CD4-positive, alpha-beta T cell treated with Interleukin-17A for 4 hours (primary cell): ENCODE data around the gene PPP1CA.

Experiments
- DNase-seq: peaks from one replicate; pipeline ENCODE4 v3.0.0-alpha.2; 2020; ENCODE audit warnings: mixed read lengths

PPP1CA gene

GRCh38 chr11:67434395-67434881, 32.8 kb upstream of the PPP1CA start:
- DNase-seq = peak; percentile 35

DNA sequence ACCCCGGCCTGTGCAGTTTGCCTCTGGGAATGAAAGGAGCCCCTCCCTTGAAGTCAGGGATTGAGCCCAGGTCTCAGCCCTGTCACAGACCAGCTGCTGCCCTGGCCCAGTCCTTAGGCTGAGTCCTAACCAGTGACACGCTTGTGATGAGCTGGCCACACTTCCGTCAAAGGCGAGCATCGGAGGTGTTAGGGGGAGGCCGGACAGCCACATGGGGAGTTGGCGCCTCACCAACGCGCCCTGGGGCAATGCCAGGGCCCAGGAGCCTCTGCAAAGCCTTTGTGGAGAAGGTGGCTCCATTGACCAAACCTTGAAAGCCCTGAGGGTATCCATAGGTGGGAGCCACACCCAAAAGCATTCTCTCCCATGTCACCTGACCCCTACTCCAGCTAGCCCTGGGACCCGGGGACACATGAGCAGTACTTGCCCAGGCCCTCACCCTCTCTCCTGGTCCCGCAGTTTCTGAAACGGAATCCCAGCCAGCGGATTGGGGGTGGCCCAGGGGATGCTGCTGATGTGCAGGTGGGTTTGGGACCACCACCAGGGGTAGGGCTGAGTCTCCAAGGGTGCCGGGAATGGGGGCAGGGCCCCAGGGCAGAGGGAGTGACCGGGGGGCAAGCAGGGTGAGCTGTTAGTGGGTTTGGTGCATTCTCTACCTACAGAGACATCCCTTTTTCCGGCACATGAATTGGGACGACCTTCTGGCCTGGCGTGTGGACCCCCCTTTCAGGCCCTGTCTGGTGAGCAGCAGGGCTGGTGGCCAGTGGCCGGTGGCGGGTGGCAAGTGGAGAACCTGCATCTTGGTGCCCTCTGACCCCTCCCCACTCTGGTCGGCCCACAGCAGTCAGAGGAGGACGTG, 32.1 kb upstream of the PPP1CA start:
- DNase-seq = peak; percentile 29

DNA sequence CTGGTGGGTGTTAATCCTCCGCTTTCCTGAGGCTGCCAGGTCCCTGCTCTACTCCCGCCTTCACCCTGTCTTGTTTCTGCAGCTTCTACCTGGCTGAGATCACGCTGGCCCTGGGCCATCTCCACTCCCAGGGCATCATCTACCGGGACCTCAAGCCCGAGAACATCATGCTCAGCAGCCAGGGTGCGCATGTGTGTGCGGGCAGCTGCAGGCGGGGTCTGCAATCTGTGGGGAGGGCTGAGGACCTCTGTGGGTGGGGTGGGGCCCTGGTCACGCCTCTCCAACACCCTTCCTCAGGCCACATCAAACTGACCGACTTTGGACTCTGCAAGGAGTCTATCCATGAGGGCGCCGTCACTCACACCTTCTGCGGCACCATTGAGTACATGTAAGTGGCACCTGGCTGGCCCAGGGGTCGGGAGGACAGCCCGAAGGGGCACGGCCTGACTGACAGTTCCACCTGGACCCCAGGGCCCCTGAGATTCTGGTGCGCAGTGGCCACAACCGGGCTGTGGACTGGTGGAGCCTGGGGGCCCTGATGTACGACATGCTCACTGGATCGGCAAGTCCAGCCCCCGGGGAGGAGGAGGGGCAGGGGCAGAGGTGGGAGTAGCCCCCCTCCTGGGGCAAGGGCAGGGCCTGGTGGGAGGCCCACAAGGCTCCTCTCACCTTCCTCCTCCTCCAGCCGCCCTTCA, 31.1 kb upstream of the PPP1CA start:
- DNase-seq = no peak

DNA sequence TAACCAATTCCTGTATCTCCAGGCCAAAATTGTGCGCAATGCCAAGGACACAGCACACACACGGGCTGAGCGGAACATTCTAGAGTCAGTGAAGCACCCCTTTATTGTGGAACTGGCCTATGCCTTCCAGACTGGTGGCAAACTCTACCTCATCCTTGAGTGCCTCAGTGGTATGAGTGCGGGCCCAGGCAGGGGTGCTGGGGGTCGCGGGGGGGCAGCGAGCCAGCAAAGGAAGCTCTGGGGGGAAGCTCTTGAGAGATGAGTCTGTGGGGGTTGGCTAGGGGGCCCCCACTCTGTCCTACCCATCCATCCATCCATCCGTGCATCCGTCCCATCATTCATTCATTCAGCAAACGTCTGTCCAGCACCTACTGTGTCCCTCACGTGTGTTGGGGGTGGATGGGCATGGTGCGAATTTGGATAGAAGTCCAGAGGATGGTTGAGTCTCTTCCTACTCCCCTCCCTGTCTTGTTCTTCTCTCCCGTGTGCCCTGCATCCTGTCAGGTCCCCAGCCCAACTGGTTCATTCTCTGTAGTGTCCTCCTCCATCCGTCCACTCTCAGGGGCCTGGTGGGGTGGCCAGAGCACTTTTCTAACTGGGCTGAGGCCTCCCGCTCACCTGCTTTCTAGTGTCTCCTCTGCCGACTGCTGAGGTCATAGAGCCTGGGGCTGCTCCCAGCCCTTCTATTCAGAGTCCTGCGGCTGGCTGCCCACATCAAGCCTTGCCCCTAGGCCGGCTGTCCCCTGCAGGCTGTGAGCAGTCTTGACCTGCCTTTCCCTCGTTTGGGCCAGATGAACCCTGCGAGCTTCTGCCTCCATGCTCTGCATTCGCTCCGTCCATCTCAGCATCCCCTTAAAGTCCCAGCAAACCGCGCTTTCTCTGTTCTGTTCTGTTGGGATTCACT, 29.9 kb upstream of the PPP1CA start:
- no peak for DNase-seq

GRCh38 chr11:67429722-67430121, 28.1 kb upstream of the PPP1CA start:
- no peak for DNase-seq

DNA sequence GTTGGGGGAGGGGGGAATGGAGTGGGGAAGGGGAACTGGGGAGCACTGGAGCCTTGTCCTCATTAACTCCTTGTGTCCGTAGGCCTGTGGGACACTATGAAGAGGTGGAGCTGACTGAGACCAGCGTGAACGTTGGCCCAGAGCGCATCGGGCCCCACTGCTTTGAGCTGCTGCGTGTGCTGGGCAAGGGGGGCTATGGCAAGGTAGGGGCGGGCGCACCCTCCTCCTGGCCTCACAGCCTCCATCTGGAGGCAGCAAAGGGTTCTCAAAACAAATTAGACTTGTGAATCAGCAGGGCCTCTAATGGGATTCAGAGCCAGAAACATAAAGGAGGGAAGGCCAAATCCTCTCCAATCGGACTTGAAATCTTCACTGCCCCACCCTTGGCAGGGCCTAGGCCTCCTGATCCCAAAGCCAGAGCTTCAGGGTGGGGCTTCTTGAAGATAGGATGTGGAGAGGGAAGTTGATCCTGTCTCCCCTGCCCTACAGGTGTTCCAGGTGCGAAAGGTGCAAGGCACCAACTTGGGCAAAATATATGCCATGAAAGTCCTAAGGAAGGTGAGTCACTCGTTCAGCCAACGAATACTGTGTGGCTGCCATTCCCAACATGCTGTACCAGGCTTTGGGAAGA, 27.5 kb upstream of the PPP1CA start:
- no peak for DNase-seq

DNA sequence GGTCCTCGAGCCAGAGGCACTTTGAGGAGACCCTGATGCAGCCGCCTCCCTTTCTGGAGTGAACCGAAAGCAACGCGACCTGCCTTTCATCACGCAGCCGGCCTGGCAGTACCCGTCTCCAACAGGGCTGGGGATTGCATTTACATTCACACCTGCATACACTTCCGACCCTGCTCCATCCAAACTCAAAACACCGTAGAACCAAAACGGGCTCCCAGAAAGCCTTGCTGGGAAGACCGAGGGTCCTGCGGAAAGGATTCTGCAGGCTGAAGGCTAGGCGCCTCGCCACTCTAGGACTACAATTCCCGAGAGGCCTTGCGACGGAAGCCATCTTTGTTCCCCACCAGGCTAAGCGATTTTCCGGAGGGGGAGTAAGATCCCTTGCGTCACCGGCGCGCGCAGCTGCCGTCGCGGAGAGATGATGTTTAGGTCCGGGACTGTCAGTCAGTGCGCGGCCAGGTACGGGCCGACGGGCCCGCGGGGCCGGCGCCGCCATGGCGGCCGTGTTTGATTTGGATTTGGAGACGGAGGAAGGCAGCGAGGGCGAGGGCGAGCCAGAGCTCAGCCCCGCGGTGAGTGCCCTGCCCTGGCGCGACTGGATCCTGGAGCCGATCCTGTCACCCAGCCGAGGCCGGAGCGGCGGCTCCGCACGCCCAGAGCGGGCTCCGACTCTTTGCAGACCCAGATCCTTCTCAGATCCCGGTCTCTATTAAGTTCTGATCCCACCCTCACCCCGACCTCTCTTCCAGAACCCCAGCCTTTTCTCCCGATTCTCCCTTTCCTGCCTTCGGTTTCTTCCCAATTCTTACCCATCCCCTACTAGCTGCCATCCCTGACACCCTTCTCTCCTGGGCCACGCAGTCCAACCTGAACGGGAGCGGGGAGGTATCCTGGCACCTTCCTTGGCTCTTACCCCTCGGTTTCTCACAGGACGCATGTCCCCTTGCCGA, 26.7 kb upstream of the PPP1CA start, which contains the start of gene RPS6KB2:
TSS of gene RPS6KB2 (plus strand) at position 443 of the 950 bp plus-strand sequence. CDS start at position 495, 52 bp downstream.
- peak; percentile 99 for DNase-seq

- DNase-seq = peak; percentile 13
Observed at GRCh38 chr11:67427364-67427859, 25.8 kb upstream of the PPP1CA start.

GRCh38 chr11:67423891-67424613, 22.4 kb upstream of the PPP1CA start:
- no peak for DNase-seq

GRCh38 chr11:67423466-67423865, 21.8 kb upstream of the PPP1CA start:
- no peak for DNase-seq

- no peak for DNase-seq
Observed at GRCh38 chr11:67422891-67423290, 21.2 kb upstream of the PPP1CA start.

DNA sequence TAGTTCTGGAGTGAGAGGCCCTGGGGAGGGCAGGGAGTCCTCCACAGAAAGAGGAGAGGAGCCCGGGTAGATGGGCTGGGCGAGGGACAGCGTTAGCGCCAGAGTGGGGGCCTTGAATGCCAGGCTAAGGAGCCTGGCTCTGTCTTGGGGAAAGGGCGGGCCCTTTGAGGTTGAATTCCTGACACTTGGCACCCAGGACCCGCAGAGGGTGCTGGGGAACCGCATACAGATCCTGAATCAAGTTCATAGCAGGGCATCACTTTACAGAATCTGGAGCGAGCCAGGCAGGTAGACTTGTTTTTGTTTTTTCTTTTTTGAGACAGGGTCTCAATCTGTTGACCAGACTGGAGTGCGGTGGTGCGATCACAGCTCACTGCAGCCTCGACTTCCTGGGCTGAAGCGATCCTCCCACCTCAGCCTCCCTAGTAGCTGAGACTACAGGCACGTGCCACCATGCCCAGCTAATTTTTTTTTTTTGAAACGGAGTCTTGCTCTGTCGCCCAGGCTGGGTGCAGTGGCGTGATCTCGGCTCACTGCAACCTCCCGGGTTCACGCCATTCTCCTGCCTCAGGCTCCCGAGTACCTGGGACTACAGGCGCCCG, 19.9 kb upstream of the PPP1CA start:
- no peak for DNase-seq

- peak; percentile 99 for DNase-seq
Observed at GRCh38 chr11:67420646-67421429, 19.2 kb upstream of the PPP1CA start.

GRCh38 chr11:67420147-67420645, 18.5 kb upstream of the PPP1CA start:
- no peak for DNase-seq

DNA sequence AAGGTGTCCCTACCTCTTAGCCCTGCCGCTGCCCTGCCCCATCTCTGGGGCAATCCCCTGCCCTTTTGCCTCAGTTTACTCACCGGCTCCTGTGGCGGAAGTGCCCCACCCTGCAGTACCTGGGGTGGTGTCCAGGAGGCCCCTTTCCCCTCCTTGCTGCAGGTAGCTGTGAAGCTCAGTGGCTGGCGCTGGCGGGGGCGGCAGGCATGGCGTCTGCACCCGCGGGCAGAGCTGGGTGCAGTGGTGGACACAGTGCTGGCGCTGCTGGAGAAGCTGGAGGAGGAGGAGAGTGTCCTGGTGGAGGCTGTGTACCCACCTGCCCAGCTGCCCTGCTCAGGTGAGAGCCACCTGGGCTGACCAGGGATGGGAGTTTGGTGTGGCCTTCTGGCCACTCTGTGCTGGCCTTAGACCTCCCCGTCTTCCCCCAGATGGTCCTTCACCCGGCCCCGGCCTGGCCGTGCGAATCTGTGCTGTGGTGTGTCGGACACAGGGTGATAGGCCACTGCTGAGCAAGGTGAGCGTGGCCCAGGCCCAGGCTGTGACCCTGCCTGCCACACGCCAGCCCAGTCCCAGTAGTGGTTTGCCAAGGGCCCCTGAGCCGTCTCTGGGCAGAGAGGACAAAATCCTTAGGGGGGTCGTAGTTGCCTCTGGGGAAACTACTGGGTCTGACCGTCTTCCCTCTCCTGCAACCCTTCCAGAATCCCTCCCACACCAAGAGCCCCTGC, 17.8 kb upstream of the PPP1CA start:
- DNase-seq = peak; percentile 17

DNA sequence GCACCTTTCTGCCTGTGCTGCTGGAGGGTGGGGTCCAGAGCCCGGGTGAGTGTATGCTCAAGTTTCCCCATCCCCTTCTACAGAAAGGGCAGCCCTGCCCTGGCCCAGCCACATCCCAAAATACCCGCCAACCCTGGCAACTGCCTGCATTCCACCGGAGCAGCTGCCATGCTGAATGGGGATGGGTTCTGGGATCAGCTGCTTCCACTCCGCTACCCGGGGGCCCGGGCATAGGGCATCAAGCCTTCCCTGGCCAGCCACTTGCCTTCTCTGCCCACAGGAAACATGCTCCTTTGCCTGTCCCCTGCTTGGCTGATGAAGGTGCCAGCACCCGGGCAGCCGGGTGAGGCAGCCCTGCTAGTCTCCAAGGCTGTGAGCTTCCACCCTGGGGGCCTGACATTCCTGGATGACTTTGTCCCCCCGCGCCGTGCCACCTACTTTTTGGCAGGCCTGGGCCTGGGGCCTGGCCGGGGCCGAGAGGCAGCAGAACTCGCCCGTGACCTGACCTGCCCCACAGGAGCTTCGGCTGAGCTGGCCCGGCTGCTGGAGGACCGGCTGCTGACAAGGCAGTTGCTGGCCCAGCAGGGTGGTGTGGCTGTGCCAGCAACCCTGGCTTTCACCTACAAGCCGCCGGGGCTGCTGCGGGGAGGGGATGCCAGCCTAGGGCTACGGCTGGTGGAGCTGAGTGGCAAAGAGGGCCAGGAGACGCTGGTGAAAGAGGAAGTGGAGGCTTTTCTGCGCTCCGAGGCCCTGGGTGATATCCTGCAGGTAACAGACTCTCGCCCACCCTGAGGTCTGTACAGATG, 17.0 kb upstream of the PPP1CA start:
- DNase-seq = peak; percentile 68

DNA sequence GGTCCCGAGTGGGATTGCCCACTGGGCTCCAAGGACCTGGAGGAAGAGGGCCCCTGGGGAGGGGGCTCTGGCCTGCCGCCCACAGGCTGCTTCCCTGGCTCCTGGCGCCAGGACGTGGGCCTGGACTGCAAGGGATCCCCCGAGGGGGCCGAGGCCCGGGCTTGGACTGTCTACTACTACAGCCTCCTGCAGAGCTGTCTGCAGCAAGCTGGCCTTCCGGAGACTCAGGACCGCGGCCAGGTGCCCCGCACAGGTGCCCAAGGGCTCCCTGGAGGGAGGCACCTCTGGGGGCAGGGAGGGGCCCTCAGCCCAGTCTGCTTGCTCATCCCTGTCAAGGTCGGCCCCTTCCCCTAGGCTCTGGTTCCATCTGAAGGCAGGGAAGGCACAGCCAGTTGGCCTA, 15.8 kb upstream of the PPP1CA start:
- no peak for DNase-seq
